22Rv1 (cell line): Measurements from ENCODE around the gene TRPC4.

ENCODE experiments used
- CTCF ChIP-seq: fragments of 450-650 bp; IDR thresholded peaks from 2 replicates; pipeline ENCODE4 v1.5.1; 2017; ENCODE audit warnings: mild to moderate bottlenecking
- ZFX ChIP-seq: fragments of 450-650 bp; IDR thresholded peaks from 2 replicates; pipeline ENCODE4 v1.6.1; 2017; ENCODE audit warnings: antibody characterized with exemption, borderline replicate concordance

DNA sequence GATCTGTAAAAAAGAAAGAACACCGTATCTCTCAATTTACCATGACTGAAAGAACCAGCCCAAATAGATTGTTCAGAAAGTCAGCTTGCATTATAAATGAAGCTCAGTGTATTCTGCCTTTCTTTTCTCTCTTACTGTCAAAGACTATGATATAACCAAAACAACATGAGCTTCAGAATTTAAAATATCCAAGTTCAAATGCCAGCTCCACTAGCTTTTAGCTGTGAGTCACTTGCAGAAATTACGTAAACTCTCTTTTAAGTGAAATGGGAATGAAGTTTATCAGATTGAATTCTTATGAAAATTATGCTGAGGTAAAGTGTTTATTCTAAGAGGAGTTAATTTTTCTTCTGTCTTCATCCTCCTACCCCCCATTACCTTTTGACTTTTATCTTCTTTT is 251.0 kb downstream of the TRPC4 start:
- TF ChIP-seq CTCF: no peak
- TF ChIP-seq ZFX: no peak
